ENCODE measurements around the gene FGFRL1. TPM values are rescaled to one million over a fixed set of nuclear protein-coding genes. Genes with fewer than 3 reads are reported as not detected.

FGFRL1 gene
- total RNA-seq, 1 donor from 2014 or later: 70.4 TPM

GRCh38 chr4:1039493-1040343, 28.3 kb downstream of the FGFRL1 start:
- no peaks in the 10 kb centered on the region for H3K9me3 Mint-ChIP-seq (ENCODE audit: low read depth)
- H3K27me3 Mint-ChIP-seq (ENCODE audit: low read depth): no peaks in the 10 kb centered on the region
- no peak for DNase-seq (ENCODE audit: low spot score)
- peak overlapping the region; percentile 80 for H3K27ac Mint-ChIP-seq (ENCODE audit: unreplicated experiment)
- peaks cover 54% of the 10 kb centered on the region for H3K4me1 Mint-ChIP-seq (ENCODE audit: low read depth)
- H3K36me3 Mint-ChIP-seq (ENCODE audit: low read depth): no peaks in the 10 kb centered on the region
- H3K4me3 Mint-ChIP-seq (ENCODE audit: unreplicated experiment): no peak overlapping the region
- no peak for TF ChIP-seq CTCF (IDR thresholded peaks at IDR 0.05)

GRCh38 chr4:1040344-1041146, 29.1 kb downstream of the FGFRL1 start:
- Mint-ChIP-seq H3K27ac (ENCODE audit: unreplicated experiment) (peak overlapping the region; percentile 79), H3K9me3 (ENCODE audit: low read depth) (no peaks in the 10 kb centered on the region), H3K4me1 (ENCODE audit: low read depth) (peaks cover 59% of the 10 kb centered on the region), H3K27me3 (ENCODE audit: low read depth) (no peaks in the 10 kb centered on the region), H3K4me3 (ENCODE audit: unreplicated experiment) (no peak overlapping the region), H3K36me3 (ENCODE audit: low read depth) (no peaks in the 10 kb centered on the region)
- no peak for DNase-seq (ENCODE audit: low spot score)
- no peak for TF ChIP-seq CTCF (IDR thresholded peaks at IDR 0.05)

- Mint-ChIP-seq H3K9me3 (ENCODE audit: low read depth) (no peaks in the 10 kb centered on the region), H3K4me3 (ENCODE audit: unreplicated experiment) (peak overlapping the region; percentile 56), H3K27ac (ENCODE audit: unreplicated experiment) (peak overlapping the region; percentile 92), H3K4me1 (ENCODE audit: low read depth) (peaks cover 58% of the 10 kb centered on the region), H3K36me3 (ENCODE audit: low read depth) (no peaks in the 10 kb centered on the region), H3K27me3 (ENCODE audit: low read depth) (no peaks in the 10 kb centered on the region)
- TF ChIP-seq CTCF (IDR thresholded peaks at IDR 0.05): no peak
- DNase-seq (ENCODE audit: low spot score): no peak
These were observed 29.9 kb downstream of the FGFRL1 start for GRCh38 chr4:1041147-1041935.

GRCh38 chr4:1041936-1042330, 30.5 kb downstream of the FGFRL1 start:
- no peaks in the 10 kb centered on the region for H3K36me3 Mint-ChIP-seq (ENCODE audit: low read depth)
- no peaks in the 10 kb centered on the region for H3K9me3 Mint-ChIP-seq (ENCODE audit: low read depth)
- no peaks in the 10 kb centered on the region for H3K27me3 Mint-ChIP-seq (ENCODE audit: low read depth)
- no peak for TF ChIP-seq CTCF (IDR thresholded peaks at IDR 0.05)
- DNase-seq (ENCODE audit: low spot score): no peak
- H3K4me3 Mint-ChIP-seq (ENCODE audit: unreplicated experiment): peak overlapping the region; percentile 56
- peaks cover 62% of the 10 kb centered on the region for H3K4me1 Mint-ChIP-seq (ENCODE audit: low read depth)
- peak overlapping the region; percentile 92 for H3K27ac Mint-ChIP-seq (ENCODE audit: unreplicated experiment)
